Activated CD4-positive, CD25-positive, alpha-beta regulatory T cell (primary cell): ENCODE results near the gene FAM184A.
"Not testable (repeated sequence)": the region's sequence is repeated elsewhere in the genome, so short reads cannot be mapped to it uniquely, and the experiment has no call there.

Source experiments
- DNase-seq, 4 experiments: peaks; one replicate each; lab custom pipeline; 2025; lab: John Stamatoyannopoulos, UW

Gene FAM184A

GRCh38 chr6:119052292-119052889 is 26.1 kb downstream of the FAM184A start:
- DNase-seq, result no peak

DNA sequence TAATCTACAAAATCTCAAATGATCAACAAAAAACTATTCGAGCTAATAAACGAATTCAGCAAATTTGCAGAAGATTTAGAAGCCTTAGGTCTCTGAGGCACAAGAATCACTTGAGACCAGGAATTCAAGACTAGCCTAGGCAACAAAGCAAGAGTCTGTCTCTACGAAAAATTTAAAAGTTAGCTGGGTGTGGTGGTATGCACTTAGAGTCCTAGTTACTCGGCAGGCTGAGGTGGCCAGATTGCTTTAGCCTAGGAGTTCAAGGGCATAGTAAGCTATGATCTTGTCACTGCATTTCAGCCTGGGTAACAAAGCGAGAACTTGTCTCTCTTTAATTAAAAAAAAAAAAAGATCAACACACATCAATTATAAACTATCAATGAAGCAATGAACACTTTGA is 34.2 kb downstream of the FAM184A start:
- no peak for DNase-seq

GRCh38 chr6:119043783-119044182 is 34.7 kb downstream of the FAM184A start:
- DNase-seq, result no peak

GRCh38 chr6:119043265-119043664 is 35.2 kb downstream of the FAM184A start:
- no peak for DNase-seq

DNA sequence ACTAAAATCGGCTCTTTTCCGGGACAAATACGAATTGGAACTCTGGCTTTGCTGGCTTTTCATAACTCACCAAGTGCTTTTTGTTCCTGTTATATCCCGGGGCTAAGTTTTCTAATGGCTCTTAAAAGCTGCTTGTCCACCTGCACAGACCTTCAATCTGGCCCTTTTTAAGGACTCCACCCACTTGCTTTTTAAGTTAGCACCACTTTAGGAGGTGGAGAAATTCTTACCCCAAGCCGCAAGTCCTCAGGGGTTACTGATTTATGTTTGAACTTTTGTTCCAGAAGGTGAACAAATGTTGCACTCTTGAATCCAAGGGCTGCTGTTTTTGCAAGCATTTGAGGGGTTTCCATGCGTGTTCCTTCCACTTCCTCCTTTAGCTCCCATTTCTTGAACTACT is 37.8 kb downstream of the FAM184A start:
- DNase-seq, result no peak

- DNase-seq, result no peak
These were observed 38.2 kb downstream of the FAM184A start for GRCh38 chr6:119040229-119040628.

- no peak for DNase-seq
These were observed 40.4 kb downstream of the FAM184A start for GRCh38 chr6:119037941-119038623.

DNA sequence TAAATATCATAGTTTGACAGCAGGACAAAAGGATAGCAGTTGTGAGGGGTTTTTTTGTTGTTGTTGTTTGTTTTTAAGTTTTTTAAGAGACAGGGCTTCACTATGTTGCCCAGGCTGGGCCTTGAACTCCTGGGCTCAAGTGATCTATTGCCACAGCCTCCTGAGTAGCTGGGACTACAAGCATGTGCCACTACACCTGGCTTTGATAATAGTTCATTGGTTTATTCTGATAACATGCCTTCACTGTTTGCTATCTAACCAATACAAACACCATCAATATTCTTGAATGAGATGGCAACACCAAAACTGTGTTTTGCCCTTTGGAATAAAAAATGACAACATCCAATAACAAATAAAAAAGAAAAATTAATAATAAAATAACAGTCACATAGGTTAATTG is 41.2 kb downstream of the FAM184A start:
- no peak for DNase-seq

DNA sequence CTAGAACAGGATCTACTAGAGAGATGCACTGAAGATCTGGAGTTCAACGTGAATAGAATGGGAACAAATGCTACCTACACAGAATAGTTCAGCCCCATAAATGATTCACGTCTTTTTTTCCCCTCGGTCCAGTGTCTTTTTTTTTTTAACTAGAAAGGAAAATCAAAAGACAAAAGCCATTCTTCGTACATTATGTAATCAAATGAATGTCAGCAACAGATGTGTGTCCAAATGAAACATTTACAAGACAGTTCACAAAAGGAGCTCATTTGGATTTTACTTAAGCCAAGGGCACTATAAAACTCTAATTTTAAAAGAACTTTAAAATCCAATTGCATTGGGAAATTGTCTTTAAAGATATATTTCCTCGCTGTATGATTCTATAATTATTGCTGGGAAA is 42.4 kb downstream of the FAM184A start:
- no peak for DNase-seq

GRCh38 chr6:119035459-119035858 is 43.0 kb downstream of the FAM184A start:
- DNase-seq, result no peak

DNA sequence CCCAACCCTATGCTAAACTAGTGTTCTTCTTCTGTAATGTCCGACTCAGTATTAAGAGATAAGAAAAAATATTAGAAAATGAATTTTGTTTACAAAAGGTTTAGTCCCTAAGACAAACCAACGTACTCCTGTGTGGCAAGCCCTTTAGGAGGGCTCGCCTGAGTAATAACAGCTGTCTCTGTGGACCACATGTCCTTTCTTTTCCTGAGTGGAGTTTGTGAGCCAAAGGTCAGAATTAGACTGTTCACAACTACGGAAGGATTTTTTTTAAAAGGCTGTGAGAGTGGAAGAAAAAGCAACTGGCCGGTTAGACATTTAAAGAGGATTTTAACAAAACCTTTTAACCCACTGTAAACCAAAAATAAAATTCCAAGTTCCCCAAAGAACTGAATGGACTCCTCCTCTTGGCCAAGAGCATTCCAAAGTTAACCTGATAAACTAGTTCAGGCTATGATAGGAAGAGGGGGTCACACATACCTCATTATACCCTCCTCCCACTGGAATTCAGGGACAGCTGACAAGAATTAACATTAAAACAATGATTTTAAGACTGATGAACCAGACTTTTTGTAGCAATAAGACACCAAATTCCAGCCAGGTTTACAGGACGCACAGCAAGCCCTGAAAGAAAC is 43.5 kb downstream of the FAM184A start:
- DNase-seq, result no peak

GRCh38 chr6:119032428-119032827 is 46.0 kb downstream of the FAM184A start:
- DNase-seq, result no peak

GRCh38 chr6:119030759-119031158 is 47.7 kb downstream of the FAM184A start:
- no peak for DNase-seq

DNA sequence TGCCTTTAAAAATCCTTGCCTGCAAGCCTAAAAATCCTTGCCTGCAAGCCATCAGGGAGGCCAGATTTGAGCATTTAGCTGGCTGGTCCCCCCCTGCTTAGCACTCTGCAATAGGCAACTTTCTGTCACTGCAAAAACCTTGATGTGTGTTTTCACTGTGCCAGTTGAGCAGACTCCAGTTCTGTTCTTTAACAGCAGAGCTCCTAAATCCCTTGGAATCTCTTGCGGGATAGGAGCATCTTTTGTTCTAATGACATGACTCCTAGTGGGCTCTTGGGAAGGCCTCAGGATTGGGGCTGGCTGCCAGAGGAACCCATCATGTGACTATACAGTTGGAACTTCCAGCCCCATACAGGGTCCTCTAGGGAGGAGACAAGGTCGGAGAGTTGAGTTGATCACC is 50.4 kb downstream of the FAM184A start:
- no peak for DNase-seq

- no peak for DNase-seq
These were observed 51.0 kb downstream of the FAM184A start for GRCh38 chr6:119027465-119027864.

DNA sequence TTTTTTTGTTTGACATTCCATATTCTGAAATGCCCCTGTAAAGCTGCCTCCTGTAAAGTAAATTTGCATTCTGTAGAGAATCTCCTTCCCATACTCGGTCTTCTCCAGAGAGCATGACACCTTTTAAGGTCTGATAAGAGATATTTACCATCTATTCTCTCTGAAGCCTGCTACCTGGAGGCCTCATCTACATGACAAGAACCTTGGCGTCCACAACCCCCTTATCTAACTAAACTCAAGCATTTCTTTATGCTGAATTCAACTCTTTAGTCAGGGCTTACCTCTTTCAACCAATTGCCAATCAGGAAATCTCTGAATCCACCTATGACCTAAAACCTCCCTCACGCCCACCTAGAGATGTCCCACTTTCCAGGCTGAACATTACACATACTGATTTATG is 51.6 kb downstream of the FAM184A start:
- no peak for DNase-seq

GRCh38 chr6:119025793-119026192 is 52.7 kb downstream of the FAM184A start:
- DNase-seq, result no peak

- DNase-seq, result no peak
These were observed 54.4 kb downstream of the FAM184A start for GRCh38 chr6:119024111-119024510.

- no peak for DNase-seq
These were observed 55.7 kb downstream of the FAM184A start for GRCh38 chr6:119022796-119023195.

GRCh38 chr6:119020597-119021561 is 57.6 kb downstream of the FAM184A start:
- no peak for DNase-seq

- DNase-seq, result not testable (repeated sequence)
These were observed 63.3 kb downstream of the FAM184A start for GRCh38 chr6:119015165-119015564.

DNA sequence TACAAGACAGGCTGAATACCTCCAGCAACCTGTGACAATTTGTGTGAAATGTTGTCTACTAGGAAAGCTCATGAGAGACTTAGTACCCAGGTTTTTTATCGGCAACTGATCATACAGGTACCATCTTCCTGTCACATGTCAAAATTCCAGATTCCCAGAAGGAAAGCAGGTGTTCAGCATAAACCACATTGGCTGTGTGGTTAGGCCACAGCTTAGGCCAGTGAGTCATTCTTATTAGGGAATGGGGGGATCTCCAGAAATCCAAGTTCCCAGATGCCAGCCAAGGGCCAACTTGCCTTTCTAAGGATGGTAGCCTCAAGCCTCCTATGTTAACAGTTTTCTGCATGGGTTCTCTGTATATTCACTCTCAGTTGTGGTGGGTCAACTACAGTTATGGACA is 65.9 kb downstream of the FAM184A start:
- no peak for DNase-seq
